Mucosa of descending colon (tissue), 3 donors: ENCODE measurements around the gene OGFOD3. TPM values are rescaled to one million over a fixed set of nuclear protein-coding genes. Genes with fewer than 3 reads are reported as not detected.

Source experiments
- ATAC-seq: fragments of 200-7000 bp; cut with Tn5 transposase; one replicate; pipeline ENCODE4 v1.9.1; 2020; ENCODE audit warnings: mild to moderate bottlenecking, moderate library complexity
- DNase-seq, 3 donors: peaks; one replicate each; pipeline ENCODE4 v3.0.0-alpha.2; 2020
- H3K36me3 ChIP-seq: fragments of 200-600 bp; one replicate; pipeline ENCODE4 v1.8.0; 2021; ENCODE audit warnings: low read depth, mild to moderate bottlenecking
- H3K4me1 ChIP-seq: fragments of 200-600 bp; one replicate; pipeline ENCODE4 v1.8.0; 2021; ENCODE audit warnings: low read depth, mild to moderate bottlenecking
- H3K4me3 ChIP-seq: fragments of 200-600 bp; one replicate; pipeline ENCODE4 v1.8.0; 2021; ENCODE audit warnings: mild to moderate bottlenecking
- H3K9me3 ChIP-seq: fragments of 200-600 bp; one replicate; pipeline ENCODE4 v1.8.0; 2021; ENCODE audit warnings: mild to moderate bottlenecking
- CTCF ChIP-seq: fragments of 200-600 bp; IDR thresholded peaks from one replicate; pipeline ENCODE4 v1.8.0; 2022; ENCODE audit warnings: antibody characterized with exemption, mild to moderate bottlenecking
- intact Hi-C, 2 donors: fragments of 100-400 bp; cut with DNase I in 1 of 2; cut with micrococcal nuclease in 1 of 2; formaldehyde crosslinking; loops; one replicate each; pipeline versions ENCODE4 v1.11.0 to v1.11.1; 2022; cut with DNase I, micrococcal nuclease
- total RNA-seq, 3 donors: library from RNA; stranded (reverse); fragmentation: NEBNext Ultra II Directional in 2 of 3; extraction: Animal tissue kit (Norgen Biotek cat#: 25700) in 2 of 3; gene quantifications; one replicate each; pipeline versions ENCODE4 v1.2.1 to v1.2.4, GENCODE V29; 2021 to 2023
- donor health status: DM: no; HTN: no; CAD: no; lungs with moderate emphysema.
- donor health status: DM: no; HTN: no; CAD: no.
- donor health status: DM: no; HTN: yes; CAD: no.

Gene OGFOD3
- total RNA-seq, 3 donors from 2014 or later, result 26.2 to 28.8 (median 26.2) TPM

DNA sequence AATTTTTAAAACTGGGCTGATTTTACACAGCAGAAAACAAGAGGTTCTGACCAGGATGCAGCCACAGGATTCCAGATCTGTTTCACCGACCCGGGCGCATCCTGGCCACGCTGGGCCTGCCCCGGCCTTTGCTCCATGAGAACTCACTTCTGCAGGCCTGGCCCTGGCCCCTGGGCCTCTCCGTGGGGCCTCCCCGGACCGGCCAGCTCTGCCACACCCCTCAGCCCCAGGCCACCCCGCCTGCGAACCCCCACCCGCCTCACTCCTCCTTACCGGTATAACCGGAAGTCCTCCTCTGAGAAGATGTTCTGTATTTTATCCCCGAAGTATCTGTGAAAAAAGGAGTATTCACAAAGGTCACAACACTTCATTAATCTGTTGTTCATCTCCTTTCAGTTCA is 13.3 kb downstream of the OGFOD3 start:
- ATAC-seq, result no peak
- intact Hi-C loops, result no loop called here
- DNase-seq, result no peak
- Histone ChIP-seq H3K36me3 (no peaks in the 10 kb centered on the region), H3K9me3 (no peaks in the 10 kb centered on the region), H3K4me3 (no peak overlapping the region), H3K4me1 (no peaks in the 10 kb centered on the region)
- TF ChIP-seq CTCF, result no peak

GRCh38 chr17:82403662-82404660 is 14.4 kb downstream of the OGFOD3 start:
- ATAC-seq (no peak), DNase-seq (no peak)
- H3K4me1 ChIP-seq, result no peaks in the 10 kb centered on the region
- H3K9me3 ChIP-seq, result no peaks in the 10 kb centered on the region
- no peaks in the 10 kb centered on the region for H3K36me3 ChIP-seq
- intact Hi-C loops, result no loop called here
- no peak for TF ChIP-seq CTCF
- no peak overlapping the region for H3K4me3 ChIP-seq

- intact Hi-C loops, result no loop called here
- Histone ChIP-seq H3K9me3 (no peaks in the 10 kb centered on the region), H3K4me3 (no peak overlapping the region), H3K36me3 (no peaks in the 10 kb centered on the region), H3K4me1 (no peaks in the 10 kb centered on the region)
- no peak for ATAC-seq
- no peak for TF ChIP-seq CTCF
- DNase-seq, result no peak
Measured at GRCh38 chr17:82402865-82403264, 15.5 kb downstream of the OGFOD3 start.

- no peak for TF ChIP-seq CTCF
- peak; percentile 68 for ATAC-seq
- Histone ChIP-seq H3K4me1 (no peaks in the 10 kb centered on the region), H3K4me3 (no peak overlapping the region), H3K36me3 (no peaks in the 10 kb centered on the region), H3K9me3 (no peaks in the 10 kb centered on the region)
- intact Hi-C loops, result no loop called here
- peak; percentile 51 to 74 (median 56) for DNase-seq
Measured at GRCh38 chr17:82400830-82401229, 17.6 kb downstream of the OGFOD3 start.

- no peaks in the 10 kb centered on the region for H3K36me3 ChIP-seq
- no peaks in the 10 kb centered on the region for H3K4me1 ChIP-seq
- H3K4me3 ChIP-seq, result no peak overlapping the region
- H3K9me3 ChIP-seq, result no peaks in the 10 kb centered on the region
- intact Hi-C loops, result no loop called here
- DNase-seq (no peak), ATAC-seq (peak; percentile 21)
- no peak for TF ChIP-seq CTCF
Measured at GRCh38 chr17:82400206-82400605, 18.2 kb downstream of the OGFOD3 start.
